ENCODE data around the gene SIRT2. TPM values are rescaled to one million over a fixed set of nuclear protein-coding genes. Genes with fewer than 3 reads are reported as not detected.

The SIRT2 gene
- total RNA-seq (100 to 1,000 TPM in 4 of 9 donors, 10 to 100 TPM in 5; 46.4 to 145 (median 70.4) TPM), polyA plus RNA-seq (10 to 100 TPM; 50.3 to 79.4 (median 51.1) TPM)
- long read RNA-seq, donor 1, transcript SIRT2-204 (15 exons, 2,062 nt): major isoform, 14 of 15 reads
- long read RNA-seq, donor 1, partial matches to known transcripts: 0 of 15 reads
- long read RNA-seq, donor 1, other reads (novel, unspliced or antisense): 0 of 15 reads
- long read RNA-seq, donor 2, transcript SIRT2-204 (15 exons, 2,062 nt): major isoform, 5 of 8 reads
- long read RNA-seq, donor 2, partial matches to known transcripts: 0 of 8 reads
- long read RNA-seq, donor 2, other reads (novel, unspliced or antisense): 0 of 8 reads
- long read RNA-seq, donor 3, transcript SIRT2-204 (15 exons, 2,062 nt): major isoform, 5 of 7 reads
- long read RNA-seq, donor 3, partial matches to known transcripts: 0 of 7 reads
- long read RNA-seq, donor 3, other reads (novel, unspliced or antisense): 0 of 7 reads
- long read RNA-seq, donor 4, transcript SIRT2-201 (16 exons, 2,070 nt): minor isoform, 8 of 57 reads
- long read RNA-seq, donor 4, transcript SIRT2-204 (15 exons, 2,062 nt): major isoform, 37 of 57 reads
- long read RNA-seq, donor 4, partial matches to known transcripts: 2 of 57 reads
- long read RNA-seq, donor 4, other reads (novel, unspliced or antisense): 10 of 57 reads
- long read RNA-seq, donor 5, transcript SIRT2-204 (15 exons, 2,062 nt): major isoform, 109 of 162 reads
- long read RNA-seq, donor 5, transcript SIRT2-201 (16 exons, 2,070 nt): minor isoform, 25 of 162 reads
- long read RNA-seq, donor 5, partial matches to known transcripts: 3 of 162 reads
- long read RNA-seq, donor 5, other reads (novel, unspliced or antisense): 24 of 162 reads
- long read RNA-seq, donor 6, transcript SIRT2-204 (15 exons, 2,062 nt): major isoform, 26 of 35 reads
- long read RNA-seq, donor 6, partial matches to known transcripts: 1 of 35 reads
- long read RNA-seq, donor 6, other reads (novel, unspliced or antisense): 7 of 35 reads
- long read RNA-seq, donor 7, partial matches to known transcripts: 6 of 9 reads
- long read RNA-seq, donor 7, other reads (novel, unspliced or antisense): 0 of 9 reads
- long read RNA-seq, donor 8, transcript SIRT2-204 (15 exons, 2,062 nt): major isoform, 12 of 14 reads
- long read RNA-seq, donor 8, partial matches to known transcripts: 0 of 14 reads
- long read RNA-seq, donor 8, other reads (novel, unspliced or antisense): 0 of 14 reads
- long read RNA-seq, donor 9, partial matches to known transcripts: 15 of 18 reads
- long read RNA-seq, donor 9, other reads (novel, unspliced or antisense): 0 of 18 reads
- long read RNA-seq, donor 10, partial matches to known transcripts: 0 of 5 reads
- long read RNA-seq, donor 10, other reads (novel, unspliced or antisense): 0 of 5 reads

GRCh38 chr19:38899447-38900201 is at the start of gene SIRT2, which contains the start of gene NFKBIB:
Gene SIRT2 (minus strand): TSS chr19:38899618. CDS start chr19:38899521, 97 bp downstream.
Gene NFKBIB (plus strand): TSS chr19:38899969. CDS start chr19:38900033, 64 bp downstream.
- intact Hi-C loops (cut with DNase I): no loop called here
- Histone ChIP-seq H3K4me3 (peak within 1 kb of the TSS; percentile 35 to 91 (median 74)), H3K4me1 (replicated peaks in 1 of 2) (peaks cover 14 to 30% of the 10 kb centered on the region in 2 donors)

GRCh38 chr19:38946229-38947010 is 47.0 kb upstream of the SIRT2 start:
- no peaks in the 10 kb centered on the region for H3K27me3 ChIP-seq
- H3K27ac ChIP-seq: no peak overlapping the region
- no peaks in the 10 kb centered on the region for H3K9me3 ChIP-seq (replicated peaks in 1 of 3)
- 62 to 91% (median 87%) methylated on average over 4 to 11 of the region's 11 CpGs for WGBS, 4 donors
- H3K4me1 ChIP-seq (replicated peaks in 1 of 2): peaks cover 6 to 8% of the 10 kb centered on the region in 2 donors
- DNase-seq: no peak
- TF ChIP-seq CTCF (IDR thresholded peaks at IDR 0.05) (no peak), POLR2A (IDR thresholded peaks at IDR 0.05) (no peak)
- intact Hi-C loops (cut with DNase I): no loop called here
- peaks cover 0 to 5% of the 10 kb centered on the region in 2 donors for H3K36me3 ChIP-seq (replicated peaks in 1 of 2)
- no peak overlapping the region for H3K4me3 ChIP-seq

More at GRCh38 chr19:38899447-38900201, at the start of gene SIRT2, which contains the start of gene NFKBIB:
- peak; percentile 99 to 100 (median 100) for DNase-seq
- no peaks in the 10 kb centered on the region for H3K9me3 ChIP-seq (replicated peaks in 1 of 3)
- peaks cover 0 to 2% of the 10 kb centered on the region in 2 donors for H3K36me3 ChIP-seq (replicated peaks in 1 of 2)
- peak within 1 kb of the TSS; percentile 84 to 93 (median 89) for H3K27ac ChIP-seq
- WGBS, 4 donors: 0 to 1% (median 0%) methylated on average over 14 to 64 of the region's 64 CpGs
- TF ChIP-seq POLR2A (IDR thresholded peaks at IDR 0.05) (peak; percentile 83 to 92), CTCF (IDR thresholded peaks at IDR 0.05) (peak in 1 of 6 experiments; percentile 4)
- no peaks in the 10 kb centered on the region for H3K27me3 ChIP-seq

GRCh38 chr19:38945562-38946228 is 46.3 kb upstream of the SIRT2 start:
- intact Hi-C loops (cut with DNase I): no loop called here
- no peak overlapping the region for H3K27ac ChIP-seq
- H3K9me3 ChIP-seq (replicated peaks in 1 of 3): no peaks in the 10 kb centered on the region
- WGBS, 4 donors: 78 to 94% (median 84%) methylated on average over 2 to 3 of the region's 3 CpGs
- H3K4me1 ChIP-seq (replicated peaks in 1 of 2): peaks cover 6 to 8% of the 10 kb centered on the region in 2 donors
- no peaks in the 10 kb centered on the region for H3K27me3 ChIP-seq
- H3K4me3 ChIP-seq: no peak overlapping the region
- peaks cover 0 to 5% of the 10 kb centered on the region in 2 donors for H3K36me3 ChIP-seq (replicated peaks in 1 of 2)
- no peak for DNase-seq
- no peak for TF ChIP-seq CTCF (IDR thresholded peaks at IDR 0.05)
- TF ChIP-seq POLR2A (IDR thresholded peaks at IDR 0.05): no peak
